K562 (cell line): Measurements from ENCODE around the gene RAB13. TPM values are rescaled to one million over a fixed set of nuclear protein-coding genes. Genes with fewer than 3 reads are reported as not detected.

Experiments
- ADNP ChIP-seq: fragments of 200-800 bp; sonication (Bioruptor generic); IDR thresholded peaks from 2 replicates; pipeline ENCODE4 v1.6.1; 2016; ENCODE audit warnings: missing genetic modification characterization, missing compliant biosample characterization
- ATF4 ChIP-seq: fragments of 450-650 bp; formaldehyde crosslinking; IDR thresholded peaks from 2 replicates; pipeline ENCODE4 v1.4.0; 2022; ENCODE audit warnings: mild to moderate bottlenecking, moderate library complexity
- BACH1 ChIP-seq: fragments of 200-800 bp; sonication (Bioruptor generic); IDR thresholded peaks from 2 replicates; pipeline ENCODE4 v1.6.1; 2016; ENCODE audit warnings: missing genetic modification characterization, missing compliant biosample characterization
- CBFB ChIP-seq: sonication (generic); formaldehyde crosslinking; IDR thresholded peaks from 2 replicates; pipeline ENCODE4 v1.4.0; 2020; ENCODE audit warnings: mild to moderate bottlenecking, missing genetic modification reagents
- CBX2 ChIP-seq: fragments of 200-600 bp; sonication (generic); IDR thresholded peaks from one replicate; pipeline ENCODE4 v1.6.1; 2012; ENCODE audit warnings: mild to moderate bottlenecking, low read length, inconsistent platforms; ENCODE audit not compliant: insufficient read depth, poor library complexity, severe bottlenecking
- CHAMP1 ChIP-seq: fragments of 450-650 bp; IDR thresholded peaks from 2 replicates; pipeline ENCODE4 v1.6.1; 2016; ENCODE audit warnings: mild to moderate bottlenecking
- CREB1 ChIP-seq, 2 experiments: sonication (generic) in 1 of 2; formaldehyde crosslinking in 1 of 2; IDR thresholded peaks; 2 replicates each; pipeline versions ENCODE4 v1.6.1 to v1.8.0; 2012 to 2022; ENCODE audit warnings: inconsistent platforms in 1 of 2, mild to moderate bottlenecking in 1 of 2, missing genetic modification reagents in 1 of 2, moderate library complexity in 1 of 2
- HCFC1 ChIP-seq: IDR thresholded peaks from 2 replicates; pipeline ENCODE4 v1.6.1; 2012; ENCODE audit warnings: low read depth, low read length, improper control_type of control experiment
- KDM1A ChIP-seq, 2 experiments: fragments of 450-650 bp; IDR thresholded peaks; 2 replicates each; pipeline ENCODE4 v1.6.1; 2016; ENCODE audit warnings: mild to moderate bottlenecking in 2 of 2
- NFXL1 ChIP-seq: fragments of 450-650 bp; formaldehyde crosslinking; IDR thresholded peaks from 2 replicates; pipeline ENCODE4 v1.4.0; 2021; ENCODE audit warnings: mild to moderate bottlenecking
- RHOXF2B ChIP-seq: fragments of 250-450 bp; sonication (Bioruptor Pico); conservative IDR thresholded peaks from 2 replicates; pipeline ENCODE4 v1.5.1; 2021
- ZBTB12 ChIP-seq: fragments of 250-450 bp; sonication (Bioruptor Pico); IDR thresholded peaks from 2 replicates; pipeline ENCODE4 v1.4.0; 2020
- ZNF121 ChIP-seq: sonication (generic); formaldehyde crosslinking; conservative IDR thresholded peaks from 2 replicates; pipeline ENCODE4 v1.8.0; 2022; ENCODE audit warnings: missing genetic modification reagents
- ZNF175 ChIP-seq: fragments of 200-800 bp; sonication (Bioruptor generic); IDR thresholded peaks from 2 replicates; pipeline ENCODE4 v1.6.1; 2016; ENCODE audit warnings: low read depth, mild to moderate bottlenecking, missing genetic modification characterization, missing compliant biosample characterization
- ZNF384 ChIP-seq: IDR thresholded peaks from 2 replicates; pipeline ENCODE4 v1.6.1; 2012; ENCODE audit warnings: low read depth, low read length, improper control_type of control experiment
- polyA plus RNA-seq, 8 experiments: library from polyadenylated mRNA; depleted of rRNA in 4 of 8; stranded (reverse) in 5 of 8; unstranded in 3 of 8; fragments of >200 nt; fragmentation: Nextera tagmentation in 2 of 8; fragmentation: Illumina TruSeq in 1 of 8; extraction: Ambion mirVana in 2 of 8; extraction: Trizol in 1 of 8; gene quantifications; 2 replicates each; pipeline versions ENCODE4 v1.2.1 to v1.2.3, GENCODE V29; 2011 to 2014; ENCODE audit warnings: inconsistent platforms in 1 of 8, missing spikeins in 1 of 8
- total RNA-seq, 7 experiments: library from RNA; depleted of rRNA in 6 of 7; stranded (reverse); fragments of >200 nt in 6 of 7; fragmentation: Illumina TruSeq in 2 of 7; extraction: Trizol in 2 of 7; gene quantifications; 2 replicates each; pipeline versions ENCODE4 v1.2.1 to v1.2.3, GENCODE V29; 2011 to 2021; ENCODE audit warnings: low replicate concordance in 1 of 7
- TF ChIP-seq, protein P1 (sequence below): sonication (generic); IDR thresholded peaks from 2 replicates; pipeline ENCODE4 v1.6.1; 2016
- TF ChIP-seq, protein P2 (sequence below): IDR thresholded peaks from 3 replicates; pipeline ENCODE4 v1.6.1; 2011; ENCODE audit warnings: borderline replicate concordance, mild to moderate bottlenecking, moderate library complexity; ENCODE audit not compliant: insufficient read length; ENCODE audit errors: extremely low read depth

Gene RAB13
- total and polyA plus RNA-seq, 9 of the 15 experiments (the other 6 are each of a cell fraction or from before 2014, with no cell fraction given), result 22.3 to 100 (median 39.8) TPM

DNA sequence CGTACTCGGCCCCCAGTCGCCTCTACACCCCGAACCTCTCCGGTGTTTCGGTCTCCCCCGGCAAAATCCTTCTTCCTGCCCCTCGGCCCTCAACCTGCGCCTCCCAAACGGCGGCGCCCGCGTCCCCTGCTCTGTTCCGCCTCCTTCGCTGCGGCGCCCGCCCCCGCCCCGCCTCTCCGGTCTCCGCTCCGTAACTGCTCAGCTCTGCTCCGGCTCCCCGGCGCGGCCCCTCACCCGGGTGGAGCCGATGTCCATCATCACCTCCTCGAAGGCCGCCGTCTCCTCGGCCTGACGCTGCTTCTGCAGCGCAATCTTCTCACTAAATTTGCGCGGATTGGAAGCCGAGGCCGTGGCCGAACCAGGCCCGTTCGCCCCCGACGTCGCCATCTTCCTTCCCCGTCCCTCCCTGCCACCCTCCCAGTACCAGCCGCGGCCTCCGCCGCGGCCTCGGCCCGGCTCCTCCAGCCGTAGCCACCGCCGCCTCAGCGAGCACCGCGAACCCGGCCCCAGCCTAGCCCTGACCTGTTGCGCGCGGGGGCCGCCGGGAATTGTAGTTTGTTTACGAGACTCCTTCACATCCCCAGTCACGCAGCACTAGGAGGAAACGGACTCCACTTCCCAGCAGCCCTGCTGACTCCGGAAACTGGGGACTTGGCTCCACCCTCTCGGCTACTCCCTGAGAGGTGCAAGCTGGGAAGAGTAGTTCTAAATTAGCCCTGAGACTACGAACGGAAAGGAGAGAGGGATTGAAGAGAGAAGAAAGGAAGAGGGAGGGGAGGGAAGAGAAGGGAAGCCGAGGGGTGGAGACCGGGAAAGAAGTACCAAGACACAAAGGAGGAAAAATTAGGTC lies 27.8 kb downstream of the RAB13 start, which contains the start of gene CRTC2 (continued):
- peak; percentile 66; the same call in 1 of the 2 replicates for TF ChIP-seq ATF4 (CRISPR knock-in tag)
- TF ChIP-seq CBX2, result no peak
- TF ChIP-seq ZBTB12 (CRISPR knock-in tag), result 0 out of 2 replicates have a peak, but pooled peaks have one; percentile 45
- TF ChIP-seq, protein P1, sequence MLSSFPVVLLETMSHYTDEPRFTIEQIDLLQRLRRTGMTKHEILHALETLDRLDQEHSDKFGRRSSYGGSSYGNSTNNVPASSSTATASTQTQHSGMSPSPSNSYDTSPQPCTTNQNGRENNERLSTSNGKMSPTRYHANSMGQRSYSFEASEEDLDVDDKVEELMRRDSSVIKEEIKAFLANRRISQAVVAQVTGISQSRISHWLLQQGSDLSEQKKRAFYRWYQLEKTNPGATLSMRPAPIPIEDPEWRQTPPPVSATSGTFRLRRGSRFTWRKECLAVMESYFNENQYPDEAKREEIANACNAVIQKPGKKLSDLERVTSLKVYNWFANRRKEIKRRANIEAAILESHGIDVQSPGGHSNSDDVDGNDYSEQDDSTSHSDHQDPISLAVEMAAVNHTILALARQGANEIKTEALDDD, result no peak
- TF ChIP-seq CREB1 (IDR thresholded peaks at IDR 0.05), result peak; percentile 68
- TF ChIP-seq CREB1 (CRISPR knock-in tag; IDR thresholded peaks at IDR 0.05), result peak; percentile 72; the same call in 1 of the 2 replicates
- no peak for TF ChIP-seq RHOXF2B (CRISPR knock-in tag)
- TF ChIP-seq ZNF175 (CRISPR knock-in tag), result peak; percentile 93
- TF ChIP-seq NFXL1 (CRISPR knock-in tag), result no peak
- no peak for TF ChIP-seq CBFB
- no peak for TF ChIP-seq ZNF121 (CRISPR knock-in tag)
- TF ChIP-seq KDM1A (IDR thresholded peaks at IDR 0.05), result no peak
- TF ChIP-seq ADNP (tag), result no peak
- peak; percentile 80; the same call in 1 of the 2 replicates for TF ChIP-seq BACH1 (tag)
- no peak; the same call in 1 of the 2 replicates for TF ChIP-seq ZNF384
- TF ChIP-seq CHAMP1, result no peak
- TF ChIP-seq, protein P2, sequence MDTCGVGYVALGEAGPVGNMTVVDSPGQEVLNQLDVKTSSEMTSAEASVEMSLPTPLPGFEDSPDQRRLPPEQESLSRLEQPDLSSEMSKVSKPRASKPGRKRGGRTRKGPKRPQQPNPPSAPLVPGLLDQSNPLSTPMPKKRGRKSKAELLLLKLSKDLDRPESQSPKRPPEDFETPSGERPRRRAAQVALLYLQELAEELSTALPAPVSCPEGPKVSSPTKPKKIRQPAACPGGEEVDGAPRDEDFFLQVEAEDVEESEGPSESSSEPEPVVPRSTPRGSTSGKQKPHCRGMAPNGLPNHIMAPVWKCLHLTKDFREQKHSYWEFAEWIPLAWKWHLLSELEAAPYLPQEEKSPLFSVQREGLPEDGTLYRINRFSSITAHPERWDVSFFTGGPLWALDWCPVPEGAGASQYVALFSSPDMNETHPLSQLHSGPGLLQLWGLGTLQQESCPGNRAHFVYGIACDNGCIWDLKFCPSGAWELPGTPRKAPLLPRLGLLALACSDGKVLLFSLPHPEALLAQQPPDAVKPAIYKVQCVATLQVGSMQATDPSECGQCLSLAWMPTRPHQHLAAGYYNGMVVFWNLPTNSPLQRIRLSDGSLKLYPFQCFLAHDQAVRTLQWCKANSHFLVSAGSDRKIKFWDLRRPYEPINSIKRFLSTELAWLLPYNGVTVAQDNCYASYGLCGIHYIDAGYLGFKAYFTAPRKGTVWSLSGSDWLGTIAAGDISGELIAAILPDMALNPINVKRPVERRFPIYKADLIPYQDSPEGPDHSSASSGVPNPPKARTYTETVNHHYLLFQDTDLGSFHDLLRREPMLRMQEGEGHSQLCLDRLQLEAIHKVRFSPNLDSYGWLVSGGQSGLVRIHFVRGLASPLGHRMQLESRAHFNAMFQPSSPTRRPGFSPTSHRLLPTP, result no peak
- peak; percentile 100 for TF ChIP-seq HCFC1
